HG02884 (cell line): ENCODE measurements around the gene IL2RA.

Experiments
- ATAC-seq: cut with Tn5 transposase; IDR thresholded peaks from one replicate; pipeline ENCODE4 v1.9.1; 2021; ENCODE audit warnings: mild to moderate bottlenecking, moderate library complexity; ENCODE audit not compliant: unreplicated experiment

Gene IL2RA

GRCh38 chr10:5989756-5990155, 72.4 kb downstream of the IL2RA start:
- no peak for ATAC-seq

DNA sequence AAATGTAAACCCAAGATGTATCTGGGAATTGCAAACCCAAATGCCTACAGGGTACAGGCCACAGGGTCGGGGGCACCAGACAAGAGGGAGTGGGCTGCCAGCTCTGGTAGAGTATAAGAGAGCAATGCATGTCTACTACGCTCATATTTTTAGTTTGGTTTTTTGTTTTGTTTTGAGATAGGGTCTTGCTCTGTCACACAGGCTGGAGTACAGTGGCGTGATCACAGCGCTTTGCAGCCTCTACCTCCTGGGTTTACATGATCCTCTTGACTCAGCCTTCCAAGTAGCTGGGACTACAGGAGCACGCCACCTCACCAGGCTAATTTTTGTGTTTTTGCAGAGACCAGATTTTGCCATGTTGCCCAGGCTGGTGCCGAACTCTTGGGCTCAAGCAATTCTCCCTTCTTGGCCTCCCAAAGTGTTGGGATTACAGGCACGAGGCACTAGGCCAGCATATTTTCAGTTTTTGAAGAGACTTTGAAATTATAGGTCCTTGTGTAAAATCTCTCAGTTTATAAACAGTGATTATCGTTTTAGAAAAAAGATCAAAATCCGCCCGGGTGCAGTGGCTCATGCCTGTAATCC, 73.7 kb downstream of the IL2RA start:
- no peak for ATAC-seq

DNA sequence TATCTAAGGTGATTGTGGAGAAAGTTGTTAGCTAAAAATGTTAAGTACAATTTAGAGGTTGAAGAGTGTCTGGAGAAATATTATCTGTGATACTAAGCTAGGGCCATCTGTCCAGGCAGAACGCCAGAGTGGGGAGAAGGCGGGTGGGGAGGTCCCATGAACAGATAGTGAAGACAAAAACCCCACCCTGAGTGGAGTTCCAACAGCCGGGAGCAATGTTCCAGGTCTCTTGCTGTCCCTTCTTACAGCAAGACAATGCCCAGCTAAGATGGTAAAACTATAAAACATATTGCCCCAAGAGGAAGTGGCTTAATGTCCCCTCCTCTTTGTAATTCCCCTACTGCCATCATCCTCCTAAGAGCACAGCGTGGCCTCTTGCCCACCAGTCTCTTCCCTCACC, 74.4 kb downstream of the IL2RA start:
- ATAC-seq: no peak

DNA sequence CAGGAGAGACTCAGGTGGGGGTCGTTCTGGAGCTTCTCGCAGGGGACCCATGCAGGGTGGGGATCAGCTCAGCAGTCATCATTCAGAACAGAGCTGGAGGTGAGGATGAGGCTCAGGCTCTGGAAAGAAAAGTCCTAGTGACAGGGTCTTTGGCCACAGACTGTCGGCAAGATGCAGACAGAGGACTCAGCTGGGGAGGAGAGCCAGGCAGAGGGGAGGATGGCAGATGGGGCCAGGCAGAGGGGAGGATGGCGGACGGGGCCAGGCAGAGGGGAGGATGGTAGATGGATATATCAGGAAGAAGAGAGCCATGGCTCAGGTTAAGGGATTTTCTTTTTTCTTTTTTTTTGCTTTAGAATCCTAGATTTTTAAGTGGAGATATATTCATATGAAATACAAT, 77.1 kb downstream of the IL2RA start:
- no peak for ATAC-seq

- no peak for ATAC-seq
Observed at GRCh38 chr10:5983774-5984173, 78.4 kb downstream of the IL2RA start.

GRCh38 chr10:5981529-5981928, 80.6 kb downstream of the IL2RA start:
- no peak for ATAC-seq

DNA sequence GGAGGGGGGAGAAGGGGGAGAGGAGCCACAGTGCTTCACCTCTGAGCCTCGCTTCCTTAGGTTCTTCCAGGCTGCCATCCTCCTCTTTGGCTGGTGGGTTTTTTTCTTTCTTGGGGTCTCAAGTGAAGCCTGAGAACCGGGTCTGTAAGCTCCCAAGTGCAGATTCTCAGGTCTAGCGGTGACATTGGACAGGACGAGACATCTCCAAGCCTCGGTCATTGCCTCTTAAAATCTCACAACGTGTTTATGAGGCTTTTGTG, 84.0 kb downstream of the IL2RA start:
- no peak for ATAC-seq

DNA sequence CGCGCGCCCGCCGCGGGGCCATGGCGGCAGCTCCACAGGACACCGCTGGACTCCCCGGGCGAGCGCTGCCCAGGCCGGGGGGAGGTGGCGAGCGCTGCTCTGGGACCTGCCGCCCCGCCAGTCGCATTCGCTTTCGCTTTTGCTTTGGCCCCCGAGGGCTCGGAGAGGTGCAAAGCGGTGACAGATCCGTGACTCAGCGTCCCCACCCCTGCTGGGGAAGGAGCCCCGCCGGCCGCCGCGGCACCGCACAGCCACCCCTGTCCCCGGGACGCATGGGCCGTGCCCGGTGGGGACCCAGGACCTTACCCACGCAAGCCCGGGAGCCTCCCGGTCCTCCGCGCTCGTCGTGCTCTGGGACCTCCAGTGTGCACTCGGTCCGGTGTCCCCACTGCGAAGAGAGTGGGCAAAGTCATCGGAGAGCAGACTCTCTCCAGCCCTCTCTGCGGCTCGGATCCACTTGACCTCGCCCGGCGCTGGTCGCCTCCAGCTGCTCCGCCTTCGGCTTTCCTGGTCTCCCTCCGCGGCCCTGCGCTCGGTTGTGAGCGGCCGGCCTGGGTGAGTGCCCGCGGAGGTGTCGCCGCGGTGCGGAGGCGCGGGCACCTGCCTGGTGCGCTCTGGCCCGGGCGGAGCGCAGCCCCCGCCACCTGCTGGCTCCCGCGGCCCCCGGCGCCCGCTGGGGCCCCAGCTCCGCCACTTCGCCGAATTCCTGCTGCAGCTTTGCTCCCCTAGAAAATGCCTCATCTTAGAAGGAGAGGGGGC, 84.5 kb downstream of the IL2RA start, which contains the start of gene IL15RA:
Gene IL15RA, minus strand, starts transcription at position 73 of the 759 bp plus-strand sequence. Its CDS starts 51 bp downstream, at position 22.
- ATAC-seq: peak; percentile 40

GRCh38 chr10:5976512-5977470, 85.4 kb downstream of the IL2RA start:
- ATAC-seq: peak; percentile 3

- peak; percentile 51 for ATAC-seq
Observed at GRCh38 chr10:5975641-5976473, 86.3 kb downstream of the IL2RA start.

- no peak for ATAC-seq
Observed at GRCh38 chr10:5973069-5973468, 89.1 kb downstream of the IL2RA start.

DNA sequence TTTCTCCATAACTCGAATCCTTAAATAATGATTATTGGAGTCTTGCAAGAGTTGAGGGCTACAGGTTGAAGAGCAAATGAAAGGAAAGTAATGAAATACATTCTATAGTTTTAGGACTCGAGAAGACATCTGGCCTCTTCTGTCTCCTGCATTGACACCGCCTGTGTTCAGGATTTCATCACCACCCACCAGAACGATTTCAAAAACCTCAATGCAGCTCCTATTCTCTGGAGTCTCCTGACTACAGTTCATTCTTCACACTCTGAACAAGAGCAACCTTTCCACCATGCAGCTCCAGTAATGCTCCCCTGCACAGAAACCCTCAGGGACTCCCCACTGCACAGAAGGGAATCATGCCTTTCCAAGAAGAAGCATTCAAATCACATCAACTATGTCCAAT, 90.3 kb downstream of the IL2RA start:
- no peak for ATAC-seq

DNA sequence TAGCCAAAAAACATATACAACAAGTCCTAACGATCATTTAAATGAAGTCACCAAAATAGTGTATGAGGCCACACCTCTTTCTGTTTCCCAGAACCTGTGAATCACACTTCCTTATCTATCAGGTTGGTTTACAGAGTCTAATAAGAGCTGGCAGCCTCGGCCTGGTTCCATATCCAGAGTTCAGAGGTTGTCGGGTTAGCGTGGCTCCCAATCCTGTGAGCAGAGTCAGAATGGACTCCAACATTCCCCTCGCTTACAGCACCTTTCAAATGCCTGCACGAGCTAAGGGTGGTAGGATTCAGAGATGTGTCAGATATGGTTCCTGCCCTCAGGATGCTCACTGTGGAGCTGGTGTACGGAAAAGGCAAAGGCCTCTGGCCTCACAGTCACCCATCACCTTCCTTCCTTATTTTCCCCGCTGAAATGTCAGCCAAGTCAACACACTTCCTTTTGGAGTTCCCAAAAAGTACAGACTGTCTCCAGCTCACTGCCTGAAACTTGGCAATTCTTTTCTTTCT, 90.8 kb downstream of the IL2RA start:
- ATAC-seq: no peak

DNA sequence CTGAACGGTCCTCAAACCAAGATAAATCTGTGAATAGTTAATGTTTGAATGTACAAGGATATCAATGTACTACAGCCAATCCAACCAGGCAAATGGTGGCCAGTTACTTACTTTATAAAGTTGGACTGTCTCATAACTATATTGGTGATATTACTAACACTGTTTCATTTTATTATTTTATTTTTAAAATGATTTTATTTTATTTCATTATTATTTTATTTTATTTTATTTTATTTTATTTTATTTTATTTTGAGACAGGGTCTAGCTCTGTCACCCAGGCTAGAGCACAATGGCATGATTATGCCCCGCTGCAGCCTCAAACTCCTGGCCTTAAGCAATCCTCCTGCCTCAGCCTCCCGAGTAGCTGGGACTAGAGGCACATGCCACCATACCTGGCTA, 91.6 kb downstream of the IL2RA start:
- ATAC-seq: no peak

DNA sequence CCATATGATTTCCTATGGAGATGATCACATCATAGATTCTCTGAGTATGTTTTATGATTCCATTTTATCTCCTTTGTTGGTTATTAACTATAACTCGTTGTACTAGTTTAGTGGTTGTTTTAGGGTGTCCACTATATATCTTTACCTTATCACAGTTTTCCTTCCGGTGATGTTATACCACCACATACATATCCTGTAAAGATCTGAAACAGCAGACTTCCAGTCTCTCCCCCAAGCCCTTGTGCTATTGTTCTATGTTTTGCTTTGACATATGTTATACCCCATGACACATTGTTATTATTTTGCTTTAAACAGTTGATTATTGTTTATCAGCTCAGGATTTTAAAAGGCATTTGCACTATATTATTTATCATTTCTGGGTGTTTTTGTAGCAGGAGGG, 92.1 kb downstream of the IL2RA start:
- no peak for ATAC-seq

DNA sequence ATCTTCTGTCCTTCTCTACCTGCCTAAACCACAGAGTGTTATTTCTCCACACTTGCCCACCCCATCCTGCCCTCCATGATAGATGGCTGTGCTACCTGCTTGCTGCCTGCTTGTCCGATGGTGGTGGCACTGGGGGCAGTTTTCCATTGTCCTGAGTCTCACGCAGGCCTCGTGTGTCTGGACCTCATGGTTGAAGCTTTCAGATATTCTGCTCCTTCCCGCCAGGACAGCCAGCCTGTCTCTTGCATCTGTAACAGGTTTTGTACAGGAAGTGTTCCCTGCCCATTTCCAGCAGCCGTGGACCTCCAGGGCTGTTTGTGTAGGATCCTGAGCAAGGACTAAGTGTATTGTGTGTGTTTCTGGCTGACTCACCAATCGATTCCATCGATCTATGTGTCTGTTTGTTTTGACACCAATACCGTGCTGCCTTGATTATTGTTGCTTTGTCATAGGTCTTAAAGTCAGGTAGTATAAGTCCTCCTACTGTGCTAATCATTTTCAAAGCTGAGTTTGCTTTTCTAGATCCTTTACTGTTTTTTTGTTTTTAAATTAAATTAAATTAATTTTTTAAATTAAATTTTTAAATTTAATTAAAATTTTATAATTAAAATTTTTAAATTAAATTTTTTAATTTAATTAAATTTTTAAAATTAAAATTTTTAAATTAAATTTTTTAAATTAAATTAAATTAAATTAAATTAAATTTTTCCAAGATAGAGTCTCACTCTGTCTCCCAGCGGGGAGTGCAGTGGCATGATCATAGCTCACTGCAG, 93.3 kb downstream of the IL2RA start:
- ATAC-seq: no peak

DNA sequence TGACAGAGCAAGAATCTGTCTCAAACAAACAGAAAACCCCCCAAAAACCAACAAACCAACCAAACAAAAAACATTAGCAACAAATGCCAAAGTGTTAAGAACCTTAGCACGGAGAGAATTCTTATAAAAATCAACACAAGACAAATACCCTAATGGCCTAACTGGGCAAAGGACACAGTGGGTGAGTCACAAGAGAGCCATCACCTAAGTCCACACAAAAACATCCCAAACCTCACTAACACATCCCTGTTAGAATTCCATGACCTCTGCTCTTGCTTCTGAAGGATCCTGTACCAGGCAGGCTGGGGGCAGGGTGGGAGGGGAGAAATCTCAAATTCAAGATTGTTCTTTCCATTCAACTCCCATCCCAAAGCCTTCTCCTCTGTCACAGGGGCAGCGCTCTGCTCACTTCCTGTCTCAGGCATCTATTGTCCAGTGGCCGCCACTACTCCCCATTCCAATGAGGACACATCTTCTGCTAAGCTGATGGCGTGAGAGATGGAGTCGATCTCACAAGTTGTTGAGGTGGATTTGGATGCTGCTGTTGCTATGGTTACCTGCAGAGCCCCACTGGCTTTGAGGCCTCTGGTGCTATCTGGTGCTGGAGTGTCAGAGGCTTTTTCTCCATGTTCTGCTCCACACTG, 94.0 kb downstream of the IL2RA start:
- ATAC-seq: no peak

- no peak for ATAC-seq
Observed at GRCh38 chr10:5965266-5965665, 96.9 kb downstream of the IL2RA start.

GRCh38 chr10:5964736-5965135, 97.4 kb downstream of the IL2RA start:
- ATAC-seq: no peak
